Erythroblast (primary cell): ENCODE data around the gene GPR31.

Source experiments
- GATA1 ChIP-seq: IDR thresholded peaks from 2 replicates; pipeline ENCODE4 v1.6.1; 2011; ENCODE audit warnings: low read depth, mild to moderate bottlenecking, control low read depth, low read length, moderate library complexity
- POLR2A ChIP-seq: IDR thresholded peaks from 2 replicates; pipeline ENCODE4 v1.6.1; 2011; ENCODE audit warnings: mild to moderate bottlenecking, low read length

DNA sequence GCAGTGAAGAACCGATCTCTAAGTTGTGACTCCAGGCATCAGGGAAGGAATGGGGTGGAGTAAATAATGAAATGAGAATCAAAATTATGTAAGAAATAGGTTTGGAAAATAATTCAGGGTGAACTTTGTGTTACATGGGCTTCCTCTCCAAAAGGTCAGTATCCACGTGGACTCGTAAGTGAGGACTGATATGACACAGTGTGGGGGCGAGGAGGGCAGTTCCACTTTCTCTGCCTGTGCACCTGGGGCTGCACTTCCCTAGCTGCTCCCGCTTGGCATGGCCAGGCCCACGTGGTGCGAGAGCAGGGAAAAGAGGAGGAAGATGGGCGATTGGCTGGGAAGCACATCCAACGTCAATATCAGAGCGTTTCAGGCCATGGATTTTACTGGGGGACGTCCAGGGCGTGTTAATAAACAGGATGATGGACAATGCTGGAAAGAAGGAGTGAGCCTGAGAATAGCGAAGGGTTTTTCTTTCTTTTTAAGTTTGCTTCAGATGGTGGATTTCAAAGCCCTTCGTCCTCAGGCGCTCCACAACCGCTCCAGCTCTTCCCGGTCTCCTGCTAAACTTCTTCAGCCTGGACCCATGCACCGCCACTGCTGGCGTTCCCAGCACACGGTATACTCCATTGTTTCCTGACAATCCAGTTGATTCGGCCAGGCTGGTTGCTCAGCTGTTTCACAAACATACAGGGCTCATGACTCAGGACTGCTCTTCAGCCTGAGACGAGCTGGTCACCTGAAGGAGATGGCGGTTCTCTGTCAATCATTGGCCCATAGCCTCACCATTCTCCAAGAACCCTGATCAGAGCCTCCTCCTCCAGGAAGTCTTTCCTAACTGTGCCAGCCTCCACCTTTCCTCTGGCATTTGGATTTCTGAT, 23.1 kb downstream of the GPR31 start:
- no peak for TF ChIP-seq POLR2A
- no peak for TF ChIP-seq GATA1
